CD4-positive, CD25-positive, alpha-beta regulatory T cell (primary cell): ENCODE measurements around the gene DNAAF5. TPM values are rescaled to one million over a fixed set of nuclear protein-coding genes. Genes with fewer than 3 reads are reported as not detected.
A peak's percentile ranks its signal among the peaks of the same experiment; 100 is the strongest.
"Not testable (repeated sequence)": the region's sequence is repeated elsewhere in the genome, so short reads cannot be mapped to it uniquely, and the experiment has no call there.

ENCODE experiments used
- ATAC-seq, 2 donors: fragments of 150-1000 bp; cut with Tn5 transposase; one replicate each; pipeline ENCODE4 v1.10.0; 2021; ENCODE audit warnings: low read depth in 2 of 2, moderate number of reproducible peaks in 2 of 2, moderate library complexity in 1 of 2
- DNase-seq, 3 donors: peaks; one replicate each; pipeline versions ENCODE4 v3.0.0 to v3.0.0-alpha.2; 2012 to 2022; ENCODE audit warnings: mixed read lengths in 1 of 3
- H3K27ac ChIP-seq: one replicate; pipeline ENCODE4 v1.7.0; 2013; ENCODE audit warnings: mild to moderate bottlenecking, low read length; ENCODE audit not compliant: insufficient read depth, poor library complexity, severe bottlenecking
- H3K27me3 ChIP-seq: one replicate; pipeline ENCODE4 v1.7.0; 2013; ENCODE audit warnings: low read length; ENCODE audit not compliant: control insufficient read depth, insufficient read depth
- H3K36me3 ChIP-seq: one replicate; pipeline ENCODE4 v1.7.0; 2013; ENCODE audit warnings: mild to moderate bottlenecking, low read length, moderate library complexity; ENCODE audit not compliant: control insufficient read depth, insufficient read depth
- H3K4me1 ChIP-seq: 2 replicates; pipeline ENCODE4 v1.7.0; 2013; ENCODE audit warnings: mild to moderate bottlenecking, low read length; ENCODE audit not compliant: insufficient read depth, control insufficient read depth, poor library complexity, severe bottlenecking
- H3K4me3 ChIP-seq: one replicate; pipeline ENCODE4 v1.7.0; 2013; ENCODE audit warnings: low read depth, mild to moderate bottlenecking, low read length, moderate library complexity
- H3K9me3 ChIP-seq, 2 experiments: 1 replicate in 1 of 2; 2 replicates in 1 of 2; pipeline ENCODE4 v1.7.0; 2013; ENCODE audit warnings: low read length in 2 of 2, mild to moderate bottlenecking in 1 of 2, moderate library complexity in 1 of 2; ENCODE audit not compliant: control insufficient read depth in 2 of 2
- H3K27ac Mint-ChIP-seq, 3 donors: one replicate each; pipeline ENCODE4 v1.8.0; 2020 to 2022; ENCODE audit warnings: mild to moderate bottlenecking in 3 of 3, mixed read lengths in 3 of 3, moderate library complexity in 2 of 3
- H3K27me3 Mint-ChIP-seq: one replicate; pipeline ENCODE4 v1.8.0; 2022; ENCODE audit warnings: mild to moderate bottlenecking, mixed read lengths
- H3K36me3 Mint-ChIP-seq: one replicate; pipeline ENCODE4 v1.8.0; 2020; ENCODE audit warnings: mixed read lengths
- H3K4me1 Mint-ChIP-seq, 4 donors: one replicate each; pipeline ENCODE4 v1.8.0; 2020 to 2022; ENCODE audit warnings: mixed read lengths in 4 of 4, mild to moderate bottlenecking in 1 of 4
- H3K4me3 Mint-ChIP-seq, 4 donors: one replicate each; pipeline ENCODE4 v1.8.0; 2020 to 2022; ENCODE audit warnings: mild to moderate bottlenecking in 4 of 4, mixed read lengths in 4 of 4, moderate library complexity in 3 of 4
- H3K9me3 Mint-ChIP-seq, 7 donors: one replicate each; pipeline ENCODE4 v1.8.0; 2020 to 2022; ENCODE audit warnings: mixed read lengths in 7 of 7, mild to moderate bottlenecking in 3 of 7, moderate library complexity in 2 of 7
- polyA plus RNA-seq, 4 donors: library from polyadenylated mRNA; unstranded; fragments of 300-500 nt; fragmentation: Illumina TruSeq; gene quantifications; one replicate each; pipeline ENCODE4 v1.2.3, GENCODE V29; 2021
- total RNA-seq: library from RNA; stranded (reverse); gene quantifications from one replicate; pipeline ENCODE4 v1.2.3, GENCODE V29; 2022

Gene DNAAF5
- total and polyA plus RNA-seq, 5 donors from 2014 or later = 0.84 to 11.9 (median 2.3) TPM

- not testable (repeated sequence) for ATAC-seq, H3K4me1 ChIP-seq, H3K27me3 ChIP-seq, H3K9me3 Mint-ChIP-seq, DNase-seq, H3K36me3 ChIP-seq, H3K27ac ChIP-seq, H3K4me3 ChIP-seq, H3K4me1 Mint-ChIP-seq, H3K36me3 Mint-ChIP-seq, H3K27me3 Mint-ChIP-seq, H3K9me3 ChIP-seq, H3K4me3 Mint-ChIP-seq
- H3K27ac Mint-ChIP-seq = peak overlapping the region in 1 of 3 donors; percentile 27
Observed at GRCh38 chr7:796434-797169, 70.1 kb downstream of the DNAAF5 start.

- Mint-ChIP-seq H3K4me1 (no peaks in the 10 kb centered on the region), H3K27ac (no peak overlapping the region), H3K36me3 (no peaks in the 10 kb centered on the region), H3K4me3 (no peak overlapping the region), H3K9me3 (peaks cover 0 to 1% (median 0%) of the 10 kb centered on the region in 7 donors), H3K27me3 (no peaks in the 10 kb centered on the region)
- H3K36me3 ChIP-seq = no peaks in the 10 kb centered on the region
- no peak for DNase-seq
- H3K4me3 ChIP-seq = no peak overlapping the region
- no peaks in the 10 kb centered on the region for H3K27me3 ChIP-seq
- no peaks in the 10 kb centered on the region for H3K9me3 ChIP-seq
- H3K27ac ChIP-seq = no peak overlapping the region
- no peak for ATAC-seq
- H3K4me1 ChIP-seq = no peaks in the 10 kb centered on the region
Observed at GRCh38 chr7:798921-799470, 72.5 kb downstream of the DNAAF5 start.

GRCh38 chr7:800692-801091 is 74.2 kb downstream of the DNAAF5 start:
- Mint-ChIP-seq H3K27ac (no peak overlapping the region), H3K36me3 (no peaks in the 10 kb centered on the region), H3K27me3 (no peaks in the 10 kb centered on the region), H3K4me3 (no peak overlapping the region), H3K9me3 (peaks cover 0 to 1% (median 0%) of the 10 kb centered on the region in 7 donors), H3K4me1 (no peaks in the 10 kb centered on the region)
- ATAC-seq (no peak), DNase-seq (no peak)
- no peaks in the 10 kb centered on the region for H3K4me1 ChIP-seq
- no peak overlapping the region for H3K4me3 ChIP-seq
- H3K36me3 ChIP-seq = no peaks in the 10 kb centered on the region
- H3K27ac ChIP-seq = no peak overlapping the region
- H3K9me3 ChIP-seq = no peaks in the 10 kb centered on the region
- H3K27me3 ChIP-seq = no peaks in the 10 kb centered on the region

- H3K4me3 ChIP-seq, H3K4me3 Mint-ChIP-seq, H3K4me1 ChIP-seq, H3K27me3 Mint-ChIP-seq, H3K27ac ChIP-seq, H3K36me3 ChIP-seq, H3K9me3 Mint-ChIP-seq, DNase-seq, H3K4me1 Mint-ChIP-seq, ATAC-seq, H3K9me3 ChIP-seq, H3K27me3 ChIP-seq, H3K36me3 Mint-ChIP-seq, H3K27ac Mint-ChIP-seq: not testable (repeated sequence)
Observed at GRCh38 chr7:801351-801750, 74.9 kb downstream of the DNAAF5 start.

GRCh38 chr7:801940-802381 is 75.5 kb downstream of the DNAAF5 start:
- H3K4me3 ChIP-seq = no peak overlapping the region
- no peaks in the 10 kb centered on the region for H3K9me3 ChIP-seq
- H3K27me3 ChIP-seq = no peaks in the 10 kb centered on the region
- Mint-ChIP-seq H3K4me3 (no peak overlapping the region), H3K36me3 (no peaks in the 10 kb centered on the region), H3K9me3 (peaks cover 0 to 1% (median 0%) of the 10 kb centered on the region in 7 donors), H3K4me1 (no peaks in the 10 kb centered on the region), H3K27me3 (no peaks in the 10 kb centered on the region), H3K27ac (no peak overlapping the region)
- DNase-seq (no peak), ATAC-seq (no peak)
- H3K36me3 ChIP-seq = no peaks in the 10 kb centered on the region
- H3K4me1 ChIP-seq = no peaks in the 10 kb centered on the region
- H3K27ac ChIP-seq = no peak overlapping the region

- ATAC-seq = no peak
- Histone ChIP-seq H3K9me3 (no peaks in the 10 kb centered on the region), H3K27me3 (no peaks in the 10 kb centered on the region), H3K4me1 (no peaks in the 10 kb centered on the region), H3K4me3 (no peak overlapping the region), H3K36me3 (no peaks in the 10 kb centered on the region), H3K27ac (no peak overlapping the region)
- Mint-ChIP-seq H3K36me3 (no peaks in the 10 kb centered on the region), H3K4me1 (no peaks in the 10 kb centered on the region), H3K4me3 (no peak overlapping the region), H3K9me3 (peaks cover 0 to 1% (median 0%) of the 10 kb centered on the region in 7 donors), H3K27me3 (no peaks in the 10 kb centered on the region), H3K27ac (no peak overlapping the region)
- DNase-seq = no peak
Observed at GRCh38 chr7:802500-803242, 76.2 kb downstream of the DNAAF5 start.

- ATAC-seq (no peak), DNase-seq (no peak)
- no peaks in the 10 kb centered on the region for H3K36me3 ChIP-seq
- H3K9me3 Mint-ChIP-seq = peaks cover 0 to 1% (median 0%) of the 10 kb centered on the region in 7 donors
- no peak overlapping the region for H3K4me3 Mint-ChIP-seq
- no peak overlapping the region for H3K4me3 ChIP-seq
- no peaks in the 10 kb centered on the region for H3K36me3 Mint-ChIP-seq
- H3K9me3 ChIP-seq = no peaks in the 10 kb centered on the region
- no peak overlapping the region for H3K27ac ChIP-seq
- no peaks in the 10 kb centered on the region for H3K27me3 Mint-ChIP-seq
- H3K4me1 ChIP-seq = no peaks in the 10 kb centered on the region
- no peaks in the 10 kb centered on the region for H3K27me3 ChIP-seq
- no peak overlapping the region for H3K27ac Mint-ChIP-seq
- no peaks in the 10 kb centered on the region for H3K4me1 Mint-ChIP-seq
Observed at GRCh38 chr7:803243-803635, 76.7 kb downstream of the DNAAF5 start.
